Measurements from ENCODE around the gene CACNA1S. TPM values are rescaled to one million over a fixed set of nuclear protein-coding genes. Genes with fewer than 3 reads are reported as not detected.

Gene CACNA1S
- total and polyA plus RNA-seq, 12 donors: under 0.01 to 0.09 (median 0.05) TPM; not detected in 7

- H3K36me3 ChIP-seq: no peaks in the 10 kb centered on the region
- TF ChIP-seq CTCF (IDR thresholded peaks at IDR 0.05): no peak
- H3K9me3 ChIP-seq: no peaks in the 10 kb centered on the region
- peaks cover 0 to 30% (median 5%) of the 10 kb centered on the region in 7 donors for H3K27me3 ChIP-seq
- intact Hi-C loops (cut with DNase I): loop anchor here in 1 of 10 donors (10.0 kb wide), 1 partner anchor 141 kb away; no protein-coding TSS in a partner anchor
- whole genome bisulfite sequencing, 2 donors: 64% methylated on average over 3 of the region's 3 CpGs
- DNase-seq (no peak), ATAC-seq (no peak)
- no peak overlapping the region for H3K27ac ChIP-seq
- no peak overlapping the region for H3K4me3 ChIP-seq
- H3K4me1 ChIP-seq: peaks cover 0 to 5% (median 0%) of the 10 kb centered on the region in 9 donors
Measured at GRCh38 chr1:201083741-201084140, 28.5 kb downstream of the CACNA1S start.

GRCh38 chr1:201080135-201080534 lies 32.1 kb downstream of the CACNA1S start:
- Histone ChIP-seq H3K27me3 (peaks cover 0 to 15% (median 0%) of the 10 kb centered on the region in 7 donors), H3K27ac (no peak overlapping the region), H3K9me3 (no peaks in the 10 kb centered on the region), H3K4me3 (no peak overlapping the region), H3K36me3 (no peaks in the 10 kb centered on the region), H3K4me1 (peaks cover 0 to 5% (median 0%) of the 10 kb centered on the region in 9 donors)
- intact Hi-C loops (cut with DNase I): loop anchor here in 1 of 10 donors (10.0 kb wide), 1 partner anchor 145 kb away; no protein-coding TSS in a partner anchor
- no peak for TF ChIP-seq CTCF (IDR thresholded peaks at IDR 0.05)
- WGBS, 2 donors: 92 to 93% methylated on average over 3 of the region's 3 CpGs
- no peak for ATAC-seq
- DNase-seq: no peak

- Histone ChIP-seq H3K27ac (no peak overlapping the region), H3K27me3 (peaks cover 0 to 5% (median 0%) of the 10 kb centered on the region in 7 donors), H3K4me1 (no peaks in the 10 kb centered on the region), H3K9me3 (no peaks in the 10 kb centered on the region), H3K4me3 (no peak overlapping the region), H3K36me3 (no peaks in the 10 kb centered on the region)
- no peak for ATAC-seq
- intact Hi-C loops (cut with DNase I): no loop called here
- TF ChIP-seq CTCF (IDR thresholded peaks at IDR 0.05): no peak
- no peak for DNase-seq
- WGBS, 2 donors: 92 to 93% methylated on average over 17 of the region's 17 CpGs
Measured at GRCh38 chr1:201077736-201078135, 34.5 kb downstream of the CACNA1S start.

- H3K36me3 ChIP-seq: no peaks in the 10 kb centered on the region
- H3K27me3 ChIP-seq: peaks cover 0 to 5% (median 0%) of the 10 kb centered on the region in 7 donors
- no peak overlapping the region for H3K27ac ChIP-seq
- WGBS, 2 donors: 78 to 82% methylated on average over 7 of the region's 7 CpGs
- intact Hi-C loops (cut with DNase I): no loop called here
- H3K4me1 ChIP-seq: no peaks in the 10 kb centered on the region
- H3K4me3 ChIP-seq: no peak overlapping the region
- ATAC-seq: no peak
- TF ChIP-seq CTCF (IDR thresholded peaks at IDR 0.05): no peak
- H3K9me3 ChIP-seq: no peaks in the 10 kb centered on the region
- DNase-seq: no peak
Measured at GRCh38 chr1:201077116-201077515, 35.1 kb downstream of the CACNA1S start.
